Mesendoderm (in vitro differentiated cells): ENCODE results near the gene KRTAP29-1. TPM values are rescaled to one million over a fixed set of nuclear protein-coding genes. Genes with fewer than 3 reads are reported as not detected.
"Not testable (repeated sequence)": the region's sequence is repeated elsewhere in the genome, so short reads cannot be mapped to it uniquely, and the experiment has no call there.

Experiments
- DNase-seq: peaks from one replicate; pipeline ENCODE4 v3.0.0; 2013
- H2AK5ac ChIP-seq: 2 replicates; pipeline ENCODE4 v1.6.1; 2013; ENCODE audit warnings: low read length, inconsistent platforms
- H2BK120ac ChIP-seq: 2 replicates; pipeline ENCODE4 v1.6.1; 2013; ENCODE audit warnings: low read depth, mild to moderate bottlenecking, low read length, moderate library complexity, mixed read lengths
- H2BK15ac ChIP-seq: replicated peaks from 2 replicates; pipeline ENCODE4 v1.6.1; 2013; ENCODE audit warnings: low read depth, mild to moderate bottlenecking, moderate library complexity
- H2BK5ac ChIP-seq: 2 replicates; pipeline ENCODE4 v1.6.1; 2013; ENCODE audit warnings: low read length, inconsistent platforms
- H3K18ac ChIP-seq: 2 replicates; pipeline ENCODE4 v1.6.1; 2013; ENCODE audit warnings: mild to moderate bottlenecking, low read length, mixed read lengths
- H3K23ac ChIP-seq: one replicate; pipeline ENCODE4 v1.6.1; 2013; ENCODE audit warnings: low read length
- H3K27ac ChIP-seq: 2 replicates; pipeline ENCODE4 v1.5.1; 2013; ENCODE audit warnings: low read depth, mild to moderate bottlenecking, inconsistent platforms, low read length, moderate library complexity
- H3K27me3 ChIP-seq: 2 replicates; pipeline ENCODE4 v1.6.1; 2013; ENCODE audit warnings: low read length, control low read depth, mild to moderate bottlenecking, inconsistent platforms; ENCODE audit not compliant: insufficient read depth, poor library complexity
- H3K36me3 ChIP-seq: 2 replicates; pipeline ENCODE4 v1.6.1; 2013; ENCODE audit warnings: low read length, inconsistent platforms; ENCODE audit not compliant: control insufficient read depth, insufficient read depth
- H3K4ac ChIP-seq: one replicate; pipeline ENCODE4 v1.6.1; 2013; ENCODE audit warnings: low read depth, mild to moderate bottlenecking, low read length, moderate library complexity
- H3K4me1 ChIP-seq: 2 replicates; pipeline ENCODE4 v1.6.1; 2013; ENCODE audit warnings: low read depth, low read length, inconsistent platforms; ENCODE audit not compliant: control insufficient read depth
- H3K4me2 ChIP-seq: 2 replicates; pipeline ENCODE4 v1.6.1; 2013; ENCODE audit warnings: low read length
- H3K4me3 ChIP-seq: 2 replicates; pipeline ENCODE4 v1.5.1; 2013; ENCODE audit warnings: mild to moderate bottlenecking, low read length
- H3K56ac ChIP-seq: one replicate; pipeline ENCODE4 v1.6.1; 2013; ENCODE audit warnings: low read length
- H3K79me1 ChIP-seq: 2 replicates; pipeline ENCODE4 v1.6.1; 2013; ENCODE audit warnings: low read length, inconsistent platforms
- H3K79me2 ChIP-seq: 2 replicates; pipeline ENCODE4 v1.6.1; 2013; ENCODE audit warnings: mild to moderate bottlenecking, low read length; ENCODE audit not compliant: control insufficient read depth, insufficient read depth
- H3K9ac ChIP-seq: 2 replicates; pipeline ENCODE4 v1.6.1; 2013; ENCODE audit warnings: low read length, inconsistent platforms
- H4K5ac ChIP-seq: one replicate; pipeline ENCODE4 v1.6.1; 2013; ENCODE audit warnings: low read length
- H4K8ac ChIP-seq: one replicate; pipeline ENCODE4 v1.6.1; 2013; ENCODE audit warnings: low read depth, mild to moderate bottlenecking, control low read depth, low read length, moderate library complexity
- WGBS: extraction: QIAGEN DNeasy Blood & Tissue Kit; methylation state at CpG from one replicate; pipeline ENCODE4 v1.1.7; 2013; ENCODE audit warnings: low lambda C conversion rate, missing lambda C conversion rate; ENCODE audit not compliant: insufficient coverage; ENCODE audit errors: extremely low coverage; 5-methylcytosine and 5-hydroxymethylcytosine counted together
- polyA plus RNA-seq, 2 experiments: library from polyadenylated mRNA; stranded (reverse); fragments of 200-250 nt; gene quantifications; one replicate each; pipeline ENCODE4 v1.2.3, GENCODE V29; 2013

Gene KRTAP29-1, protein sequence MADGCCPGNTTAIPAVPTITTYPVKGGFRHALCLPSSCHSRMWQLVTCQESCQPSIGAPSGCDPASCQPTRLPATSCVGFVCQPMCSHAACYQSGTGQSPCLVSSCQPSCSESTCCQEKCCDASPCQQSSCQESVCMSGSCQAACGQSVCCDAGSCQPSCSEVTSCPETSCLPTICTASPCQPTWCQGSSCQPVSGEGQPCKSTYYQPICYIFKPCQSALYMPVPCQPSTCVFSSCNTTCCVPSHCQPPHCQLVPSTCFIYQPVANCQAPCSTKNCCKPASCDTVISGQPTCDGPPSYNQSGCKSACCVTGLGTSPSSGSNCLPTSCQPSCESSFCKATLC
- polyA plus RNA-seq (2013, experiment 1 of 2): not detected
- polyA plus RNA-seq (2013, experiment 2 of 2): not detected

DNA sequence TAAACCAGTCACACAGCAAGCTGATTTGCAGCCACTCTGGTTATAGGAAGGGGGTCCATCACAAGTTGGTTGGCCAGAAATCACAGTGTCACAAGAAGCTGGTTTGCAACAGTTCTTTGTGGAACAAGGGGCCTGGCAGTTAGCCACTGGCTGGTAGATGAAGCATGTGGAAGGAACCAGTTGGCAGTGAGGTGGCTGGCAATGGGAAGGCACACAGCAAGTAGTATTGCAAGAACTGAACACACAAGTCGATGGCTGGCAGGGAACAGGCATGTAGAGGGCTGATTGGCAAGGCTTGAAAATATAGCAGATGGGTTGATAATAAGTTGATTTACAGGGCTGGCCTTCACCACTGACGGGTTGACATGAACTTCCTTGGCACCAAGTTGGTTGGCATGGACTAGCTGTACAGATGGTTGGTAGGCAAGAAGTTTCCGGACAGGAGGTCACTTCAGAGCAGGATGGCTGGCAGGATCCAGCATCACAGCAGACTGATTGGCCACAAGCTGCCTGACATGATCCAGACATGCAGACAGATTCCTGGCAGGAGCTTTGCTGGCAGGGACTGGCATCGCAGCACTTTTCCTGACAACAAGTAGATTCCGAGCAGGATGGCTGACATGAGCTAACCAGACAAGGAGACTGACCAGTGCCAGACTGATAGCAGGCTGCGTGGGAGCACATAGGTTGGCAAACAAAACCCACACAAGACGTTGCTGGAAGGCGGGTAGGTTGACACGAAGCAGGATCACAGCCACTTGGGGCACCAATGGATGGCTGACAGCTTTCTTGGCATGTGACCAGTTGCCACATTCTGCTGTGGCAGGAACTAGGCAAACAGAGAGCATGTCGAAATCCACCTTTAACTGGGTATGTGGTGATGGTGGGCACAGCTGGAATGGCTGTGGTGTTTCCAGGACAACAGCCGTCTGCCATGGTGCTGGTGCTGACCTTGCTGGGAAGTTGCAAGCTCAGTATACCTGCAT, at the start of gene KRTAP29-1:
Gene KRTAP29-1, minus strand, starts transcription at position 936 of the 986 bp plus-strand sequence. Its CDS starts 0 bp downstream, at position 936.
- Histone ChIP-seq H2BK15ac (no peak within 1 kb of the TSS), H3K36me3 (no peaks in the 10 kb centered on the region), H3K9ac (no peak within 1 kb of the TSS), H3K56ac (no peak within 1 kb of the TSS), H2BK120ac (no peak within 1 kb of the TSS), H3K18ac (no peak within 1 kb of the TSS), H4K8ac (no peak within 1 kb of the TSS), H2BK5ac (no peak within 1 kb of the TSS), H3K4me2 (no peak within 1 kb of the TSS), H3K4me1 (no peaks in the 10 kb centered on the region), H3K4ac (no peak within 1 kb of the TSS), H3K27ac (no peak within 1 kb of the TSS), H3K23ac (no peak within 1 kb of the TSS), H3K79me2 (no peaks in the 10 kb centered on the region), H3K27me3 (no peaks in the 10 kb centered on the region), H3K4me3 (no peak within 1 kb of the TSS), H4K5ac (no peak within 1 kb of the TSS), H2AK5ac (no peak within 1 kb of the TSS), H3K79me1 (no peaks in the 10 kb centered on the region)
- WGBS: no CpG with 5 or more reads among the region's 11 CpGs
- DNase-seq: no peak

DNA sequence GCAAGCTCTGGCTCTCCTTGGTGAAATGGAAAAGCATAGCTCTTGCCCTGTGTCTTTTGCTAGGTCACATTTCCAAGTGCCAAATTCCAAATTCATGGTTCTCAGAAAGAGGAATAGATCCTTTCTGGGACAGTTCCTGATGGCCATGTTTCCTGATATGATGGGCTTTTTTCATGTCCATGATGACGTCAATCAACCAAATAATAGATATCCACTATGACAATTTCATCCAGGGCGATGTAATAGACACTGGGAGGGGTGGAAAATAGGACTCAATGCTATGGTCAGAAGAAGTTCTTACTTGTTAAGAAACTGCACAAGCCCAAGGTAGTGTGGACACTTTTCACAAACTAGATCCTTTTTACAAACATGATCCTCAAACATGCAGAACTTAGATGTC, 48.5 kb upstream of the KRTAP29-1 start:
- Histone ChIP-seq H4K8ac (no peak overlapping the region), H2AK5ac (no peak overlapping the region), H3K18ac (no peak overlapping the region), H2BK120ac (no peak overlapping the region), H3K4me1 (no peaks in the 10 kb centered on the region), H2BK5ac (no peak overlapping the region), H3K79me1 (no peaks in the 10 kb centered on the region), H3K9ac (no peak overlapping the region), H3K27me3 (no peaks in the 10 kb centered on the region), H3K56ac (no peak overlapping the region), H3K4me2 (no peak overlapping the region), H3K36me3 (no peaks in the 10 kb centered on the region), H3K4ac (no peak overlapping the region), H3K23ac (no peak overlapping the region), H2BK15ac (no peak overlapping the region), H4K5ac (no peak overlapping the region), H3K27ac (no peak overlapping the region), H3K79me2 (no peaks in the 10 kb centered on the region), H3K4me3 (no peak overlapping the region)
- WGBS: no CpG with 5 or more reads among the region's 2 CpGs
- no peak for DNase-seq

DNA sequence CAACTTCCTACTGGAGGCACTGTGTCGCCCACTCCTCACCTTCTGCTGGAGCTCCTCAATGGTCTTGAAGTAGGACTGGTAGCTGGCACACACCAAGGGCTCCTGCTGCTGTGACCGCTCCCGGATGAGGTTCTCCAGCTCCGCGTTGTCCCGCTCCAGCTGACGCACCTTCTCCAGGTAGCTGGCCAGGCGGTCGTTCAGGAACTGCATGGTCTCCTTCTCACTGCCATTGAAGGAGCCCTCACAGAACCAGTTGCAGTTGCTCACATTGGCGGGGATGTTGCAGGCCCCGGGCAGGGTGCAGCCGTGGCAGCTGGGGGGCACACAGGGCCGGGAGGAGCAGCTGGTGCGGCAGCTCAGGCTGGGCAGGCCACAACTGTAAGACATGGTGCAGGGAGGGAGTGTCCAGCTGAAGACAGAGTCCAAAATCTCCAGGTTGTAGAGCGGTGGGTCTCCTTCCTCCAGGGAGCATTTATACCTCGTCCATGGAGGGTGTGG, 47.8 kb upstream of the KRTAP29-1 start, which contains the start of gene KRT33A:
Gene KRT33A, minus strand, starts transcription at position 448 of the 498 bp plus-strand sequence. Its CDS starts 61 bp downstream, at position 387.
- not testable (repeated sequence) for H2AK5ac ChIP-seq, H2BK120ac ChIP-seq, H3K4me1 ChIP-seq, H3K27ac ChIP-seq, H4K8ac ChIP-seq, DNase-seq, H3K4ac ChIP-seq, H2BK5ac ChIP-seq, H4K5ac ChIP-seq, H3K23ac ChIP-seq, H3K36me3 ChIP-seq, H3K79me2 ChIP-seq, H2BK15ac ChIP-seq, H3K9ac ChIP-seq, H3K27me3 ChIP-seq, H3K79me1 ChIP-seq, H3K18ac ChIP-seq, H3K56ac ChIP-seq, H3K4me2 ChIP-seq, H3K4me3 ChIP-seq
- no CpG with 5 or more reads among the region's 16 CpGs for WGBS

DNA sequence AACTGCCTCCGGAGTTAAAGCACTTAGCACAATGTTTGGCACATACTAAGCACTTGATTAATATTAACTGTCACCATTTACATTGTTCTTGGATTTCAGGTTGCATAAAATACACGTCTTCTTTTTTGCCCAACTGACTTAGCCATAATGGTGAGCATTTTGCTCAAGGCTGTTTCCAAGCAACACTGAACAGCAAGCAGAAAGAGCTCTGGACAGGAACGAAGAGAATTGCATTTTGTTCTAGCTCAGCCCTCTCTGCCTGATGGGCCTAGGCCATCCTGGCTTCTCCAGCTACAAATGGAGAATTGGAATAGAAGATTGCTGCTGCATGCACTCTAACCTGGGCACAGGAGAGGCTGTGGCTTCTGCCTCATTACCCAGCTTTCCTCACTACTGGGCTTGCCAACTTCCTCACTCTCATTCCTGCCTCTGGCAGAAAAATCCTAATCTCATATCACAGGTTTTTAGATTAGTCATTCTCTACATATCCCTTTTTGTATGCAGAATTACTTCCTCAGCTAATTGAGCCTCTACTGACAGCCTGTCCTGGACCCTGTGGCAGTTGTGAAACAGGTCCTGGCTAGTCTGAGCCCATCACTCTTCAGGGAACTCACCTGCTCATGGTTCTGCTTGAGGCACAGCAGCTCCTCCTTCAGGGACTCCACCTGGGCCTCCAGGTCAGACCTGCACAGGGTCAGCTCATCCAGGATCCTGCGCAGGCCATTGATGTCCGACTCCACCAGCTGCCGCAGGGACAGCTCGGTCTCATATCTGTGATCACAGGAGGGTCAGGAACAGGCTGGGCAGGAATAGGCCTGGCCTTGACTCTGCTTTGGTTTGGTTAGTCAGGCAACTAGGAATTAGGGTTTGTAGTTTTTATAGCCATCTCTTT, 45.5 kb upstream of the KRTAP29-1 start:
- H3K4me1 ChIP-seq: no peaks in the 10 kb centered on the region
- no CpG with 5 or more reads among the region's 7 CpGs for WGBS
- H3K4me2 ChIP-seq: no peak overlapping the region

DNA sequence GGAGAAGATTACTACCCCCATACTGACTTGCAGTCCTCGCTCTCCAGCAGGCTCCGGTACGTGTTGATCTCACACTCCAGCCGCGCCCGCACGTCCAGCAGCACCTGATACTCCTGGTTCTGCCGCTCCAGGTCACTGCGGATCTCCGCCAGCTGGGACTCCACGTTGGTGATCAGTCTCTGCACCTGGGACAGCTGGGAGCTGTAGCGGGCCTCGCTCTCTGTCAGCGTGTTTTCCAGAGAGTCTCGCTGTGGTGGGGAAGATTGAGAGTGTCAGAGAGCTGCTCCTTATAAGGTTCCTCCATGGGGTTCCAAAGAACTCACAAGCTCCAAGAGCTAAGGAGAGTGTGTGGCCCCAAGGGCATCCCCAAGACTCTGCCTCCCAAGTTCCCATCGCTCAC, 43.8 kb upstream of the KRTAP29-1 start:
- DNase-seq, H2BK15ac ChIP-seq, H3K79me2 ChIP-seq, H3K79me1 ChIP-seq, H3K4me1 ChIP-seq, H3K9ac ChIP-seq, H3K23ac ChIP-seq, H3K27ac ChIP-seq, H4K8ac ChIP-seq, H3K4me3 ChIP-seq, H3K18ac ChIP-seq, H2BK120ac ChIP-seq, H3K27me3 ChIP-seq, H2AK5ac ChIP-seq, H3K56ac ChIP-seq, H3K36me3 ChIP-seq, H2BK5ac ChIP-seq, H3K4ac ChIP-seq, H3K4me2 ChIP-seq, H4K5ac ChIP-seq: not testable (repeated sequence)
- WGBS: no CpG with 5 or more reads among the region's 16 CpGs

More for the DNA sequence above, 45.5 kb upstream of the KRTAP29-1 start:
- no peak overlapping the region for H2BK120ac ChIP-seq
- H2BK5ac ChIP-seq: no peak overlapping the region
- H3K79me1 ChIP-seq: no peaks in the 10 kb centered on the region
- H3K27ac ChIP-seq: no peak overlapping the region
- H3K36me3 ChIP-seq: no peaks in the 10 kb centered on the region
- H3K4ac ChIP-seq: no peak overlapping the region
- no peak overlapping the region for H3K4me3 ChIP-seq
- H4K5ac ChIP-seq: no peak overlapping the region
- no peaks in the 10 kb centered on the region for H3K27me3 ChIP-seq
- no peak overlapping the region for H3K56ac ChIP-seq
- no peaks in the 10 kb centered on the region for H3K79me2 ChIP-seq
- H3K23ac ChIP-seq: no peak overlapping the region
- H2BK15ac ChIP-seq: no peak overlapping the region
- H4K8ac ChIP-seq: no peak overlapping the region
- H2AK5ac ChIP-seq: no peak overlapping the region
- H3K9ac ChIP-seq: no peak overlapping the region
- DNase-seq: no peak
- H3K18ac ChIP-seq: no peak overlapping the region
